CD4-positive, CD25-positive, alpha-beta regulatory T cell (primary cell): ENCODE data around the gene GRAP. TPM values are rescaled to one million over a fixed set of nuclear protein-coding genes. Genes with fewer than 3 reads are reported as not detected.

Experiments used
- ATAC-seq, 2 donors: fragments of 150-1000 bp; cut with Tn5 transposase; one replicate each; pipeline ENCODE4 v1.10.0; 2021; ENCODE audit warnings: low read depth in 2 of 2, moderate number of reproducible peaks in 2 of 2, moderate library complexity in 1 of 2
- DNase-seq, 3 donors: peaks; one replicate each; pipeline versions ENCODE4 v3.0.0 to v3.0.0-alpha.2; 2012 to 2022; ENCODE audit warnings: mixed read lengths in 1 of 3
- H3K27ac ChIP-seq: one replicate; pipeline ENCODE4 v1.7.0; 2013; ENCODE audit warnings: mild to moderate bottlenecking, low read length; ENCODE audit not compliant: insufficient read depth, poor library complexity, severe bottlenecking
- H3K27me3 ChIP-seq: one replicate; pipeline ENCODE4 v1.7.0; 2013; ENCODE audit warnings: low read length; ENCODE audit not compliant: control insufficient read depth, insufficient read depth
- H3K36me3 ChIP-seq: one replicate; pipeline ENCODE4 v1.7.0; 2013; ENCODE audit warnings: mild to moderate bottlenecking, low read length, moderate library complexity; ENCODE audit not compliant: control insufficient read depth, insufficient read depth
- H3K4me1 ChIP-seq: 2 replicates; pipeline ENCODE4 v1.7.0; 2013; ENCODE audit warnings: mild to moderate bottlenecking, low read length; ENCODE audit not compliant: insufficient read depth, control insufficient read depth, poor library complexity, severe bottlenecking
- H3K4me3 ChIP-seq: one replicate; pipeline ENCODE4 v1.7.0; 2013; ENCODE audit warnings: low read depth, mild to moderate bottlenecking, low read length, moderate library complexity
- H3K9me3 ChIP-seq, 2 experiments: 1 replicate in 1 of 2; 2 replicates in 1 of 2; pipeline ENCODE4 v1.7.0; 2013; ENCODE audit warnings: low read length in 2 of 2, mild to moderate bottlenecking in 1 of 2, moderate library complexity in 1 of 2; ENCODE audit not compliant: control insufficient read depth in 2 of 2
- H3K27ac Mint-ChIP-seq, 3 donors: one replicate each; pipeline ENCODE4 v1.8.0; 2020 to 2022; ENCODE audit warnings: mild to moderate bottlenecking in 3 of 3, mixed read lengths in 3 of 3, moderate library complexity in 2 of 3
- H3K27me3 Mint-ChIP-seq: one replicate; pipeline ENCODE4 v1.8.0; 2022; ENCODE audit warnings: mild to moderate bottlenecking, mixed read lengths
- H3K36me3 Mint-ChIP-seq: one replicate; pipeline ENCODE4 v1.8.0; 2020; ENCODE audit warnings: mixed read lengths
- H3K4me1 Mint-ChIP-seq, 4 donors: one replicate each; pipeline ENCODE4 v1.8.0; 2020 to 2022; ENCODE audit warnings: mixed read lengths in 4 of 4, mild to moderate bottlenecking in 1 of 4
- H3K4me3 Mint-ChIP-seq, 4 donors: one replicate each; pipeline ENCODE4 v1.8.0; 2020 to 2022; ENCODE audit warnings: mild to moderate bottlenecking in 4 of 4, mixed read lengths in 4 of 4, moderate library complexity in 3 of 4
- H3K9me3 Mint-ChIP-seq, 7 donors: one replicate each; pipeline ENCODE4 v1.8.0; 2020 to 2022; ENCODE audit warnings: mixed read lengths in 7 of 7, mild to moderate bottlenecking in 3 of 7, moderate library complexity in 2 of 7
- polyA plus RNA-seq, 4 donors: library from polyadenylated mRNA; unstranded; fragments of 300-500 nt; fragmentation: Illumina TruSeq; gene quantifications; one replicate each; pipeline ENCODE4 v1.2.3, GENCODE V29; 2021
- total RNA-seq: library from RNA; stranded (reverse); gene quantifications from one replicate; pipeline ENCODE4 v1.2.3, GENCODE V29; 2022

The GRAP gene
- total and polyA plus RNA-seq, 5 donors from 2014 or later = 34.5 to 77.5 (median 62.1) TPM

DNA sequence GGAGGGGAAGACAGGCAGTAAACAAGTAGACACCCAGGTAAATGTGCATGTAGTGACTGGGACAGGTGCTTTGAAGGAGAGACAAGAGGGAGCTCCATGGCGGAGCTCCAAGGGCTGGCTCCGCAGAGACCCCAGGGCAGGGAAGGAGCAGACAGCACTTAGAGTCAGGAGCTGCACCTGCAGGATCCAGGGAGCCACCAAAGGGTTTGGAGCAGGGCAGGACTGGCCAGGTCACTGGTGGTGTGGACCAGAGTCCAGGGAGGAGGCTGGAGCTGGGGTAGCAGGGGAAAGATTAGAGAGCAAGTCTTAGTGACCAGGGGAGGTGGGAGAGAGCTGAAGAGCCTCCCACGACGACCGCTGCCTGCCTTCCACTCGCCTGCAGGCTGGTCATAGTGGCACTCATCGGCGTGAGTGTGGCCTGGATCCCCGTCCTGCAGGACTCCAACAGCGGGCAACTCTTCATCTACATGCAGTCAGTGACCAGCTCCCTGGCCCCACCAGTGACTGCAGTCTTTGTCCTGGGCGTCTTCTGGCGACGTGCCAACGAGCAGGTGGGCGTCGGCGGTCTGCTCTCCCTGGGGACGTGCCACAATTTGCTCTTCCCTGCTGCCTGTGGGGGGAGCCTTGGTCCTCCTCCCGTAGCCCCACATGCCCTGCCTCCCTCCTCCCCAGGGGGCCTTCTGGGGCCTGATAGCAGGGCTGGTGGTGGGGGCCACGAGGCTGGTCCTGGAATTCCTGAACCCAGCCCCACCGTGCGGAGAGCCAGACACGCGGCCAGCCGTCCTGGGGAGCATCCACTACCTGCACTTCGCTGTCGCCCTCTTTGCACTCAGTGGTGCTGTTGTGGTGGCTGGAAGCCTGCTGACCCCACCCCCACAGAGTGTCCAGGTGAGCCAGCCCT, 27.5 kb downstream of the GRAP start:
- Mint-ChIP-seq H3K27me3 (no peaks in the 10 kb centered on the region), H3K9me3 (no peaks in the 10 kb centered on the region), H3K4me1 (peaks cover 0 to 23% (median 8%) of the 10 kb centered on the region in 4 donors), H3K4me3 (peak overlapping the region in 1 of 4 donors; percentile 89), H3K27ac (peak overlapping the region; percentile 15 to 34 (median 17)), H3K36me3 (peaks cover 8% of the 10 kb centered on the region)
- peaks cover 6% of the 10 kb centered on the region for H3K36me3 ChIP-seq
- ATAC-seq (no peak), DNase-seq (no peak)
- no peaks in the 10 kb centered on the region for H3K9me3 ChIP-seq
- no peaks in the 10 kb centered on the region for H3K27me3 ChIP-seq
- H3K4me3 ChIP-seq = no peak overlapping the region
- H3K27ac ChIP-seq = peak overlapping the region; percentile 18
- H3K4me1 ChIP-seq = peaks cover 2% of the 10 kb centered on the region

DNA sequence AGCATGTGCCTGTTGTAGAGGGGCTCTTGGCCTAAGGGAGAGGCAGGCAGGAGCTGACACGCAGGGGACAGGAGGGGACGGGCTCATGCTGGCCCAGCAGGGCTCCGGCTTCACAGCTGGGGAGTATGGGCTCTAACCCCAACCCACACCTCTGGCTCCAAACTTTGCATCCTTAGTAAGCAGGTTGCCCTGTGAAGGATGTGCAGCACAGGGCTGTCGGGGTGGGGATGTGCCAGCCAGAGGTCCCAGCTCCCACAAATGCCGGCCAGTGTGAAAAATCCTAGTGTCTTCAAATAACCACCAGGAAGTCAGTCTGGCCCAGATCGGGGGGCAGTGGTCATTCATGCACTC, 28.2 kb downstream of the GRAP start:
- Histone ChIP-seq H3K27ac (peak overlapping the region; percentile 18), H3K27me3 (no peaks in the 10 kb centered on the region), H3K9me3 (no peaks in the 10 kb centered on the region), H3K4me3 (no peak overlapping the region), H3K4me1 (no peaks in the 10 kb centered on the region), H3K36me3 (peaks cover 6% of the 10 kb centered on the region)
- DNase-seq (no peak), ATAC-seq (no peak)
- Mint-ChIP-seq H3K27me3 (no peaks in the 10 kb centered on the region), H3K9me3 (no peaks in the 10 kb centered on the region), H3K36me3 (peaks cover 8% of the 10 kb centered on the region), H3K27ac (peak overlapping the region; percentile 17 to 59 (median 32)), H3K4me3 (peak overlapping the region in 1 of 4 donors; percentile 89), H3K4me1 (peaks cover 0 to 15% (median 3%) of the 10 kb centered on the region in 4 donors)

DNA sequence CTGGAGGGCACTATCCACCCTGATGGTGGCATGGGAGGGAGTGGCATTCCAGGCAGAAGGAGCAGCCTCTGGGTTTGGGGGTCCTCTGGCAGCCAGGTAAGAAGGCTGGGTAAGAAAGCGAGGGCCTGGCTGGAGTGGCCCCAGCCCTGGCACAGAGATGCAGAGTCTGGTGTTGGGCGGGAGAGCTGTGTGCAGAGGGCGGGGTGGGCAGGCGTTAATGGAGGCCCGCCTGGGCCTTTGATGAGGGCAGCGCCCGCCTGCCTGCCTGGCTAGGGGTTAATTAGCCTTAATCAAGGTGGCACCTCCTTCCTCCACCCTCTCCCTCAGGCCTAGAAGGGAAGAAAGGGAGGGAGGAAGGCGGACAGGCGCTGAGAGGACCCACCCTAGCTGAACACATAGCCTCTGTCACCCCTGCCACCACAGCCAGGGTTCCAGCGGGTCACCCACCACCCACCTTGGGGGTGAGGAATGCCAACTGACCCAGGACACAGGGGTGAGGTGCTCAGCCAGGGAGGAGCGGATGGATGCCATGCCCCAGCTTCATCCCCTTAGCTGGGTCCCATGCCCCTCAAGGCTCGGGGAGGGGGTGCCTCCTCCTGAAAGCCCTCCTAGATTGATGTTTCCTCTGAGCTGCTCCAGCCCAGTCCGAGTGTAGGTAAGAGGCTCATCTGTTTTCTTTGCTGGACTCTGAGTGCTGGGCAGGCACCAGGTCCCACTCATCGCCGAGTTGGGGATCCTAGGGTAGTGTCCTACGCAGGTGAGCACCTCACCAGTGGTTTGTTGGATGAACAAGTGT, 28.8 kb downstream of the GRAP start:
- H3K27ac ChIP-seq = no peak overlapping the region
- H3K36me3 ChIP-seq = peaks cover 3% of the 10 kb centered on the region
- no peak for DNase-seq
- H3K9me3 ChIP-seq = no peaks in the 10 kb centered on the region
- no peaks in the 10 kb centered on the region for H3K9me3 Mint-ChIP-seq
- no peak overlapping the region for H3K4me3 ChIP-seq
- no peaks in the 10 kb centered on the region for H3K27me3 Mint-ChIP-seq
- H3K4me1 ChIP-seq = no peaks in the 10 kb centered on the region
- H3K4me1 Mint-ChIP-seq = peaks cover 0 to 15% (median 3%) of the 10 kb centered on the region in 4 donors
- no peaks in the 10 kb centered on the region for H3K27me3 ChIP-seq
- H3K27ac Mint-ChIP-seq = peak overlapping the region; percentile 17 to 92 (median 59)
- no peak for ATAC-seq
- peaks cover 8% of the 10 kb centered on the region for H3K36me3 Mint-ChIP-seq
- H3K4me3 Mint-ChIP-seq = no peak overlapping the region

DNA sequence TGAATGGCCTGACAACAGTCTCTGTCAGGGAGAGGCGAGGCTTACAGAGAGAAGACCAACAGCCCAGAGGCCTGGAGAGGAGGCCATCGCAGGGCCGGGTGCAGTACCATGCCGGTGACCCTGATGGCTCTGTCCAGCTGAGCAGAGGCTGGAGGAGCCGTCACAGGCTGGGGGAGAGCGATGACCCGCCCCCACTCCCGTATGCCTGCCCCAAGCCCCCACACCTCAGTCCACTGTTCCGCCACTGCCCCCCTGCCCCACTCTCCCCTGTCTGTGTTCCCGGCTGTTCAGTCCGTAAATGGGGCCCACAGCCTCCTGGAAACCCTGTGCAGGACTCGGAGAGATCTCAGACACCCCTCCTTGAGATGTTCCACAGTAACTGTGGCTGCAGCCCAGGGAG, 29.4 kb downstream of the GRAP start:
- Histone ChIP-seq H3K9me3 (no peaks in the 10 kb centered on the region), H3K4me3 (no peak overlapping the region), H3K27ac (no peak overlapping the region), H3K27me3 (no peaks in the 10 kb centered on the region), H3K4me1 (no peaks in the 10 kb centered on the region), H3K36me3 (no peaks in the 10 kb centered on the region)
- H3K27me3 Mint-ChIP-seq = no peaks in the 10 kb centered on the region
- H3K4me1 Mint-ChIP-seq = peaks cover 0 to 12% (median 3%) of the 10 kb centered on the region in 4 donors
- H3K9me3 Mint-ChIP-seq = no peaks in the 10 kb centered on the region
- H3K4me3 Mint-ChIP-seq = no peak overlapping the region
- peaks cover 3% of the 10 kb centered on the region for H3K36me3 Mint-ChIP-seq
- DNase-seq = no peak
- peak overlapping the region in 2 of 3 donors; percentile 46 to 92 for H3K27ac Mint-ChIP-seq
- no peak for ATAC-seq

DNA sequence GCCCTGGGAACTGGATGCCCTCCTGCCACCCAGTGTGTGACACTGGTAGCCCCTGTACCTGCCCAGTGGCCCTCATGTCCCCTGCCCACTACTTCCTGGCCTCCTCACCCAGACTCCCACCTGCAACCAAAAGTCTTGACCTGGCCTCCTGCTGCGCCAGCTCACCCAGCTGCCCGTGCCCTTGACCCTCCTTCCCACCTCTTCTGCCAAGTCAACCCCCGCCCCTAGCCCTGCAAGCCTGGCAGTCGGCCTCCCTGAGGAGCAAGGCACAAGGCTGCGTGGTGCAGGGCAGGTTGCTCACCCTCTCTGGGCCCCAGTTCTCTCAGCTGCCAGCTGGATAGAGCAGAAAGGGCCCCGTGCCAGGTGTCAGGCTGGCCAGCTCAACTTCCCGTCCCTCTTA, 29.9 kb downstream of the GRAP start:
- Histone ChIP-seq H3K36me3 (no peaks in the 10 kb centered on the region), H3K27me3 (no peaks in the 10 kb centered on the region), H3K9me3 (no peaks in the 10 kb centered on the region), H3K27ac (no peak overlapping the region), H3K4me1 (no peaks in the 10 kb centered on the region), H3K4me3 (no peak overlapping the region)
- Mint-ChIP-seq H3K36me3 (peaks cover 3% of the 10 kb centered on the region), H3K4me1 (peaks cover 0 to 12% (median 3%) of the 10 kb centered on the region in 4 donors), H3K27ac (peak overlapping the region in 2 of 3 donors; percentile 83 to 84), H3K9me3 (no peaks in the 10 kb centered on the region), H3K4me3 (no peak overlapping the region), H3K27me3 (no peaks in the 10 kb centered on the region)
- DNase-seq = no peak
- ATAC-seq = no peak

DNA sequence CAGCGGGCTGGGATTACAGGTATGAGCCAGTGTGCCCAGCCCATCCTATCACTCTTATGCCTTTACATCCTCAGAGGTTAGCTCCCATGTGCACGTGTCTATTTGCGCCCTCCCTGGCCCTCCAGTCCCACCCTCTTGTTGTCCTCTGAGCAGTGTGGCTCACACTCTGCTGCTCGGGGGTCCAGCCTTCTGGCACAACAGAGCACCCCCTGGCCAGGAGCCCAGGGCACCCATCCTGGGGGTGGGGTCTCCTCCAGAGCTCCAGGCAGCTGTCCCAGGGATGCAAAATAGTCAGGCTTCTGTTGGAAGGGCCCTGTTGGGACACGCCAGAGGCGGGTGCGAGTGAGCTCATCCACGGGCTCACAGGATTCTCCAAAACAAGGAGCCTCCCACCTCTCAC, 30.5 kb downstream of the GRAP start:
- no peaks in the 10 kb centered on the region for H3K9me3 Mint-ChIP-seq
- Histone ChIP-seq H3K9me3 (no peaks in the 10 kb centered on the region), H3K4me3 (no peak overlapping the region), H3K27me3 (no peaks in the 10 kb centered on the region), H3K4me1 (no peaks in the 10 kb centered on the region), H3K36me3 (no peaks in the 10 kb centered on the region), H3K27ac (no peak overlapping the region)
- H3K4me3 Mint-ChIP-seq = no peak overlapping the region
- peaks cover 3% of the 10 kb centered on the region for H3K36me3 Mint-ChIP-seq
- H3K4me1 Mint-ChIP-seq = peaks cover 0 to 14% (median 3%) of the 10 kb centered on the region in 4 donors
- DNase-seq (no peak), ATAC-seq (no peak)
- no peaks in the 10 kb centered on the region for H3K27me3 Mint-ChIP-seq
- no peak overlapping the region for H3K27ac Mint-ChIP-seq

DNA sequence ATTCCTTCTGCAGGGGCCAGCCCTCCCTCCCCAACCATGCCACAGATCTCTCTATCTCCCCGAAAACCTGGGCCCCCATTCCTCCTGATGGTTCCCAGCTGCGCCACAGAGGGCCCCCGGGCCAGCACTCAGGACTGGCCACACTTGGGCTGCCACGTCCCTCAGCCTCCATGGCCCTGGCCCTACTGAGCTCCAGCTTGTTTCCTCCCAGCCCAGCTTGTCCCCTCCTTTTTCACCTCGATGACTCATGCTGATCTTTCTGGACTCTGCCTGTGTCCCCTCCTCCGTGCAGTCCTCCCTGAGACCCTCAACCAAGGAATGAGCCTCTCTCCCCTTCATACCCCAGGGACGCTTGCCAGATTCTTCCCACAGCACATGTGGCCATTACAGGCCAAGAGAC, 31.3 kb downstream of the GRAP start:
- Mint-ChIP-seq H3K4me3 (no peak overlapping the region), H3K4me1 (peaks cover 0 to 19% (median 3%) of the 10 kb centered on the region in 4 donors), H3K36me3 (peaks cover 3% of the 10 kb centered on the region), H3K27ac (peak overlapping the region in 2 of 3 donors; percentile 54 to 72), H3K27me3 (no peaks in the 10 kb centered on the region), H3K9me3 (no peaks in the 10 kb centered on the region)
- ATAC-seq = no peak
- DNase-seq = no peak
- H3K4me3 ChIP-seq = no peak overlapping the region
- no peak overlapping the region for H3K27ac ChIP-seq
- H3K9me3 ChIP-seq = no peaks in the 10 kb centered on the region
- H3K4me1 ChIP-seq = no peaks in the 10 kb centered on the region
- no peaks in the 10 kb centered on the region for H3K36me3 ChIP-seq
- no peaks in the 10 kb centered on the region for H3K27me3 ChIP-seq
